Caco-2 (cell line): ENCODE results near the gene SIGLECL1. TPM values are rescaled to one million over a fixed set of nuclear protein-coding genes. Genes with fewer than 3 reads are reported as not detected.

Experiments used
- BruUV-seq: library from RNA; stranded (reverse); fragments of 400-500 nt; replicated peaks from 2 replicates; lab custom pipeline; 2021; lab: Mats Ljungman, UMichigan
- CTCF ChIA-PET: fragments of 300-600 bp; sonication (Branson Sonifier 250); formaldehyde crosslinking; loops from one replicate; lab custom pipeline; 2022; ENCODE audit warnings: antibody characterized with exemption; lab: Charles Lee
- POLR2A ChIA-PET: fragments of 300-600 bp; sonication (Branson Sonifier 250); formaldehyde crosslinking; loops from one replicate; lab custom pipeline; 2022; ENCODE audit warnings: antibody characterized with exemption; lab: Charles Lee
- DNase-seq, 2 experiments: peaks; one replicate each; pipeline versions ENCODE4 v3.0.0 to v3.0.0-alpha.2; 2020 to 2022
- H3K27me3 ChIP-seq: replicated peaks from 2 replicates; pipeline ENCODE4 v1.6.0; 2011; ENCODE audit warnings: low read length; ENCODE audit not compliant: control insufficient read depth, insufficient read depth
- H3K36me3 ChIP-seq: 2 replicates; pipeline ENCODE4 v1.5.1; 2011; ENCODE audit warnings: low read length; ENCODE audit not compliant: control insufficient read depth, insufficient read depth
- H3K4me1 ChIP-seq: fragments of 250-450 bp; sonication (Bioruptor Pico); 2 replicates; pipeline ENCODE4 v1.5.1; 2020; ENCODE audit warnings: mild to moderate bottlenecking
- H3K4me3 ChIP-seq: 2 replicates; pipeline ENCODE4 v1.5.1; 2011; ENCODE audit warnings: low read depth, mild to moderate bottlenecking, control low read depth, low read length
- H3K9me3 ChIP-seq: fragments of 250-450 bp; sonication (Bioruptor Pico); 2 replicates; pipeline ENCODE4 v1.5.1; 2020; ENCODE audit warnings: mild to moderate bottlenecking, moderate library complexity
- H3K27ac Mint-ChIP-seq: one replicate; pipeline ENCODE4 v1.8.0; 2022; ENCODE audit warnings: mixed read lengths; ENCODE audit not compliant: unreplicated experiment
- H3K27me3 Mint-ChIP-seq: one replicate; pipeline ENCODE4 v1.8.0; 2022; ENCODE audit warnings: mixed read lengths; ENCODE audit not compliant: insufficient read depth, unreplicated experiment
- H3K36me3 Mint-ChIP-seq: one replicate; pipeline ENCODE4 v1.8.0; 2022; ENCODE audit warnings: mild to moderate bottlenecking, mixed read lengths; ENCODE audit not compliant: insufficient read depth, unreplicated experiment
- H3K4me1 Mint-ChIP-seq: one replicate; pipeline ENCODE4 v1.8.0; 2022; ENCODE audit warnings: low read depth, mixed read lengths; ENCODE audit not compliant: unreplicated experiment
- H3K4me3 Mint-ChIP-seq: one replicate; pipeline ENCODE4 v1.8.0; 2022; ENCODE audit warnings: mild to moderate bottlenecking, moderate library complexity, mixed read lengths; ENCODE audit not compliant: unreplicated experiment
- H3K9me3 Mint-ChIP-seq: one replicate; pipeline ENCODE4 v1.8.0; 2022; ENCODE audit warnings: mixed read lengths; ENCODE audit not compliant: unreplicated experiment
- CTCF ChIP-seq, 2 experiments: fragments of 200-600 bp in 1 of 2; IDR thresholded peaks; 1 replicate in 1 of 2; 2 replicates in 1 of 2; pipeline versions ENCODE4 v1.5.1 to v1.8.0; 2011 to 2022; ENCODE audit warnings: antibody characterized with exemption in 1 of 2, control low read depth in 1 of 2, inconsistent platforms in 1 of 2, low read depth in 1 of 2, low read length in 1 of 2, mild to moderate bottlenecking in 1 of 2, moderate library complexity in 1 of 2; ENCODE audit not compliant: insufficient read depth in 1 of 2, severe bottlenecking in 1 of 2, unreplicated experiment in 1 of 2
- intact Hi-C: fragments of 100-400 bp; cut with micrococcal nuclease; formaldehyde crosslinking; loops from one replicate; pipeline ENCODE4 v1.10.0; 2022; ENCODE audit not compliant: unreplicated experiment
- total RNA-seq: library from RNA; stranded (reverse); gene quantifications from 2 replicates; pipeline ENCODE4 v1.2.3, GENCODE V29; 2022

SIGLECL1 gene
- total RNA-seq, 1 experiment from 2014 or later: not detected

GRCh38 chr19:51274049-51274770, 23.3 kb downstream of the SIGLECL1 start:
- Mint-ChIP-seq H3K9me3 (no peaks in the 10 kb centered on the region), H3K36me3 (no peaks in the 10 kb centered on the region), H3K27me3 (peaks cover 15% of the 10 kb centered on the region), H3K4me3 (no peak overlapping the region), H3K27ac (no peak overlapping the region), H3K4me1 (no peaks in the 10 kb centered on the region)
- intact Hi-C loops: no loop called here
- Histone ChIP-seq H3K9me3 (no peaks in the 10 kb centered on the region), H3K4me1 (no peaks in the 10 kb centered on the region), H3K4me3 (no peak overlapping the region), H3K36me3 (no peaks in the 10 kb centered on the region), H3K27me3 (no peaks in the 10 kb centered on the region; the same call in 1 of the 2 replicates)
- CTCF ChIA-PET: no interaction called here
- DNase-seq: no peak
- no peak for TF ChIP-seq CTCF (IDR thresholded peaks at IDR 0.05; ENCODE audit: insufficient read depth in 1 of 2, low read depth in 1 of 2, low read length in 1 of 2, severe bottlenecking in 1 of 2, unreplicated experiment in 1 of 2)
- POLR2A ChIA-PET: no interaction called here
- no TSS peak for BruUV-seq

GRCh38 chr19:51277112-51277511, 26.2 kb downstream of the SIGLECL1 start:
- no peaks in the 10 kb centered on the region for H3K36me3 Mint-ChIP-seq
- intact Hi-C loops: no loop called here
- TF ChIP-seq CTCF (IDR thresholded peaks at IDR 0.05; ENCODE audit: insufficient read depth in 1 of 2, low read depth in 1 of 2, low read length in 1 of 2, severe bottlenecking in 1 of 2, unreplicated experiment in 1 of 2): no peak
- DNase-seq: no peak
- H3K27ac Mint-ChIP-seq: no peak overlapping the region
- CTCF ChIA-PET: no interaction called here
- H3K36me3 ChIP-seq: no peaks in the 10 kb centered on the region
- H3K9me3 ChIP-seq: 0 out of 2 replicates have a peak, but pooled peaks cover 5% of the 10 kb centered on the region
- H3K4me1 Mint-ChIP-seq: no peaks in the 10 kb centered on the region
- H3K4me3 ChIP-seq: no peak overlapping the region
- no peaks in the 10 kb centered on the region; the same call in 1 of the 2 replicates for H3K27me3 ChIP-seq
- POLR2A ChIA-PET: no interaction called here
- BruUV-seq: no TSS peak
- no peaks in the 10 kb centered on the region for H3K9me3 Mint-ChIP-seq
- no peak overlapping the region for H3K4me3 Mint-ChIP-seq
- H3K27me3 Mint-ChIP-seq: peaks cover 11% of the 10 kb centered on the region
- no peaks in the 10 kb centered on the region for H3K4me1 ChIP-seq

- H3K36me3 Mint-ChIP-seq: no peaks in the 10 kb centered on the region
- POLR2A ChIA-PET: no interaction called here
- no peak overlapping the region for H3K4me3 Mint-ChIP-seq
- no peaks in the 10 kb centered on the region; the same call in 1 of the 2 replicates for H3K27me3 ChIP-seq
- BruUV-seq: no TSS peak
- no peak overlapping the region for H3K27ac Mint-ChIP-seq
- CTCF ChIA-PET: no interaction called here
- H3K27me3 Mint-ChIP-seq: peaks cover 20% of the 10 kb centered on the region
- TF ChIP-seq CTCF (IDR thresholded peaks at IDR 0.05; ENCODE audit: insufficient read depth in 1 of 2, low read depth in 1 of 2, low read length in 1 of 2, severe bottlenecking in 1 of 2, unreplicated experiment in 1 of 2): no peak
- no peaks in the 10 kb centered on the region for H3K9me3 Mint-ChIP-seq
- DNase-seq: no peak
- H3K9me3 ChIP-seq: 0 out of 2 replicates have a peak, but pooled peaks cover 12% of the 10 kb centered on the region
- no peaks in the 10 kb centered on the region for H3K36me3 ChIP-seq
- intact Hi-C loops: no loop called here
- H3K4me3 ChIP-seq: no peak overlapping the region
- no peaks in the 10 kb centered on the region for H3K4me1 ChIP-seq
- H3K4me1 Mint-ChIP-seq: no peaks in the 10 kb centered on the region
These were observed 31.5 kb downstream of the SIGLECL1 start for GRCh38 chr19:51282335-51282734.
